ENCODE measurements around the gene ZNF785. TPM values are rescaled to one million over a fixed set of nuclear protein-coding genes. Genes with fewer than 3 reads are reported as not detected.

Gene ZNF785
- total RNA-seq, 1 experiment from 2014 or later = 16.0 TPM

DNA sequence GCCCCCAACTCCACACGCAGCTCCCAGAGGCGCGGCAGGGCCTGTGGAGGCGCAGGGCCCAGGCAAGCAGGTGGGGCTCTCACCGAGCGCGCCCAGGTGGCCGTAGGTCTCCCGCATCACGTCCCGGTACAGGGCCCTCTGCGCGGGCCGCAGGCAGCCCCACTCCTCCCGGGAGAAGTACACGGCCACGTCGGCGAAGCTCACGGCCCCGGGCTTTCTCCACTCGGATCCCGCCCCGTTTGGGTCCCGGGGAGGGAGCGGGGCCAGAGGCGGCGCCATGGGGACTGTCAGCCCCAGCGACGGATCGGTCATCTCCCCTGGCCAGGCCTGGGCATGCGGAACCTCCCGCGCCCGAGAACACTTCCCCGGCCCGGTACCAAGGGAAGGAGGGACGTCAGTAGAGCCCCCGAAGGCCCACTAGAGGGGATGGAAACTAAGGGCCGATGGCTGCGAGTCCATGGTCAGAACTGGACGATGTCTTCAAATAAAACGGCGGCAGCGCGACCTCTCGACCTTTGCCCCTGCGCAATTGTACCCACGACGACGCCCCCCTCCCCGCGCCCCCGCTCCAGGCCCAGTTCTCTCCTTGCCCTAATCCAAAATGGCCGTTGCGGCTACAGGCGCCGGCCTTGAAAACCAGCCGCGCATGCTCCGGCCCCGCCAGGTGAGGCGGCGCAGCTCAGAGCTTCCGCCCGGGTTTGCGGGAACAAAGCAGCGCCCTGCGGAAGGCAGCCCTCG lies 51.0 kb downstream of the ZNF785 start, which contains the start of gene ZNF747 (continued):
- TF ChIP-seq, protein P1, sequence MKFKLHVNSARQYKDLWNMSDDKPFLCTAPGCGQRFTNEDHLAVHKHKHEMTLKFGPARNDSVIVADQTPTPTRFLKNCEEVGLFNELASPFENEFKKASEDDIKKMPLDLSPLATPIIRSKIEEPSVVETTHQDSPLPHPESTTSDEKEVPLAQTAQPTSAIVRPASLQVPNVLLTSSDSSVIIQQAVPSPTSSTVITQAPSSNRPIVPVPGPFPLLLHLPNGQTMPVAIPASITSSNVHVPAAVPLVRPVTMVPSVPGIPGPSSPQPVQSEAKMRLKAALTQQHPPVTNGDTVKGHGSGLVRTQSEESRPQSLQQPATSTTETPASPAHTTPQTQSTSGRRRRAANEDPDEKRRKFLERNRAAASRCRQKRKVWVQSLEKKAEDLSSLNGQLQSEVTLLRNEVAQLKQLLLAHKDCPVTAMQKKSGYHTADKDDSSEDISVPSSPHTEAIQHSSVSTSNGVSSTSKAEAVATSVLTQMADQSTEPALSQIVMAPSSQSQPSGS (CRISPR knock-in tag; IDR thresholded peaks at IDR 0.05; ENCODE audit: borderline replicate concordance, low read depth) = no peak
- TF ChIP-seq ESRRA (CRISPR knock-in tag; IDR thresholded peaks at IDR 0.05; ENCODE audit: borderline replicate concordance) (peak; percentile 86), KAT7 (CRISPR knock-in tag; IDR thresholded peaks at IDR 0.05; ENCODE audit: borderline replicate concordance) (peak; percentile 75; the same call in 1 of the 2 replicates), ATF1 (CRISPR knock-in tag; IDR thresholded peaks at IDR 0.05) (peak; percentile 48; the same call in 1 of the 2 replicates), GRHL2 (CRISPR knock-in tag; IDR thresholded peaks at IDR 0.05; ENCODE audit: insufficient replicate concordance, severe bottlenecking) (no peak), MYBL2 (CRISPR knock-in tag; IDR thresholded peaks at IDR 0.05) (peak; percentile 86), MAX (CRISPR knock-in tag; IDR thresholded peaks at IDR 0.05) (peak; percentile 66), ZBTB21 (CRISPR knock-in tag; IDR thresholded peaks at IDR 0.05; ENCODE audit: borderline replicate concordance) (peak; percentile 45; the same call in 1 of the 2 replicates), ZBTB43 (CRISPR knock-in tag; IDR thresholded peaks at IDR 0.05) (0 out of 2 replicates have a peak, but pooled peaks have one; percentile 76), NR3C1 (CRISPR knock-in tag; conservative IDR thresholded peaks at IDR 0.05; ENCODE audit: low read depth) (no peak), ZNF121 (CRISPR knock-in tag; IDR thresholded peaks at IDR 0.05) (no peak), ZNF219 (CRISPR knock-in tag; IDR thresholded peaks at IDR 0.05; ENCODE audit: borderline replicate concordance) (peak; percentile 52; the same call in 1 of the 2 replicates), HMGXB4 (CRISPR knock-in tag; IDR thresholded peaks at IDR 0.05) (peak; percentile 70; the same call in 1 of the 2 replicates), HMGA2 (CRISPR knock-in tag; IDR thresholded peaks at IDR 0.05) (no peak), OVOL2 (CRISPR knock-in tag; IDR thresholded peaks at IDR 0.05; ENCODE audit: borderline replicate concordance) (no peak), PREB (CRISPR knock-in tag; IDR thresholded peaks at IDR 0.05; ENCODE audit: borderline replicate concordance) (peak; percentile 76; the same call in 1 of the 2 replicates), NR2C2 (CRISPR knock-in tag; IDR thresholded peaks at IDR 0.05) (peak; percentile 83), MLX (CRISPR knock-in tag; IDR thresholded peaks at IDR 0.05) (0 out of 2 replicates have a peak, but pooled peaks have one; percentile 47), JUN (CRISPR knock-in tag; IDR thresholded peaks at IDR 0.05) (peak; percentile 65; the same call in 1 of the 2 replicates), IRF2 (CRISPR knock-in tag; IDR thresholded peaks at IDR 0.05; ENCODE audit: borderline replicate concordance, low read depth) (no peak), TEAD4 (CRISPR knock-in tag; IDR thresholded peaks at IDR 0.05) (0 out of 2 replicates have a peak, but pooled peaks have one; percentile 32)
- TF ChIP-seq, protein P2, sequence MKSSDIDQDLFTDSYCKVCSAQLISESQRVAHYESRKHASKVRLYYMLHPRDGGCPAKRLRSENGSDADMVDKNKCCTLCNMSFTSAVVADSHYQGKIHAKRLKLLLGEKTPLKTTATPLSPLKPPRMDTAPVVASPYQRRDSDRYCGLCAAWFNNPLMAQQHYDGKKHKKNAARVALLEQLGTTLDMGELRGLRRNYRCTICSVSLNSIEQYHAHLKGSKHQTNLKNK (CRISPR knock-in tag; IDR thresholded peaks at IDR 0.05) = no peak
- TF ChIP-seq, protein P3, sequence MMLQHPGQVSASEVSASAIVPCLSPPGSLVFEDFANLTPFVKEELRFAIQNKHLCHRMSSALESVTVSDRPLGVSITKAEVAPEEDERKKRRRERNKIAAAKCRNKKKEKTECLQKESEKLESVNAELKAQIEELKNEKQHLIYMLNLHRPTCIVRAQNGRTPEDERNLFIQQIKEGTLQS (CRISPR knock-in tag; conservative IDR thresholded peaks at IDR 0.05) = no peak
- TF ChIP-seq, protein P4, sequence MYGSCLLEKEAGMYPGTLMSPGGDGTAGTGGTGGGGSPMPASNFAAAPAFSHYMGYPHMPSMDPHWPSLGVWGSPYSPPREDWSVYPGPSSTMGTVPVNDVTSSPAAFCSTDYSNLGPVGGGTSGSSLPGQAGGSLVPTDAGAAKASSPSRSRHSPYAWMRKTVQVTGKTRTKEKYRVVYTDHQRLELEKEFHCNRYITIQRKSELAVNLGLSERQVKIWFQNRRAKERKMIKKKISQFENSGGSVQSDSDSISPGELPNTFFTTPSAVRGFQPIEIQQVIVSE (CRISPR knock-in tag; IDR thresholded peaks at IDR 0.05; ENCODE audit: borderline replicate concordance) = no peak
